HUES6 (cell line): ENCODE results near the gene DAPK2.
A peak's percentile ranks its signal among the peaks of the same experiment; 100 is the strongest.

ENCODE experiments used
- H3K27ac ChIP-seq: 2 replicates; pipeline ENCODE4 v1.7.0; 2013; ENCODE audit warnings: low read depth, mild to moderate bottlenecking, low read length, inconsistent platforms
- H3K27me3 ChIP-seq: 2 replicates; pipeline ENCODE4 v1.6.1; 2013; ENCODE audit warnings: low read length; ENCODE audit not compliant: control insufficient read depth, insufficient read depth
- H3K36me3 ChIP-seq: 2 replicates; pipeline ENCODE4 v1.6.1; 2013; ENCODE audit warnings: low read length; ENCODE audit not compliant: control insufficient read depth, insufficient read depth
- H3K4me1 ChIP-seq: 2 replicates; pipeline ENCODE4 v1.6.1; 2013; ENCODE audit warnings: low read length; ENCODE audit not compliant: control insufficient read depth, insufficient read depth
- H3K4me3 ChIP-seq: 2 replicates; pipeline ENCODE4 v1.5.1; 2013; ENCODE audit warnings: low read depth, low read length
- H3K9ac ChIP-seq: one replicate; pipeline ENCODE4 v1.6.1; 2013; ENCODE audit warnings: mild to moderate bottlenecking, low read length
- H3K9me3 ChIP-seq: 2 replicates; pipeline ENCODE4 v1.6.1; 2013; ENCODE audit warnings: low read depth, low read length; ENCODE audit not compliant: control insufficient read depth, insufficient read depth

DAPK2 gene

GRCh38 chr15:63983061-63983711, 63.1 kb downstream of the DAPK2 start:
- Histone ChIP-seq H3K27ac (no peak overlapping the region), H3K4me3 (no peak overlapping the region)

GRCh38 chr15:63982381-63982854, 63.9 kb downstream of the DAPK2 start:
- H3K36me3 ChIP-seq: no peaks in the 10 kb centered on the region
- H3K9me3 ChIP-seq: no peaks in the 10 kb centered on the region
- H3K4me1 ChIP-seq: peaks cover 3% of the 10 kb centered on the region; the same call in 1 of the 2 replicates
- H3K4me3 ChIP-seq: no peak overlapping the region
- H3K27ac ChIP-seq: no peak overlapping the region
- no peak overlapping the region for H3K9ac ChIP-seq
- H3K27me3 ChIP-seq: no peaks in the 10 kb centered on the region

More at GRCh38 chr15:63983061-63983711, 63.1 kb downstream of the DAPK2 start:
- no peak overlapping the region for H3K9ac ChIP-seq
- no peaks in the 10 kb centered on the region for H3K9me3 ChIP-seq
- no peaks in the 10 kb centered on the region for H3K27me3 ChIP-seq
- no peaks in the 10 kb centered on the region for H3K36me3 ChIP-seq
- H3K4me1 ChIP-seq: peaks cover 3% of the 10 kb centered on the region; the same call in 1 of the 2 replicates

- Histone ChIP-seq H3K4me1 (peaks cover 3% of the 10 kb centered on the region; the same call in 1 of the 2 replicates), H3K36me3 (no peaks in the 10 kb centered on the region), H3K27me3 (no peaks in the 10 kb centered on the region), H3K4me3 (no peak overlapping the region), H3K27ac (no peak overlapping the region), H3K9me3 (no peaks in the 10 kb centered on the region), H3K9ac (no peak overlapping the region)
Measured at GRCh38 chr15:63981596-63982320, 64.5 kb downstream of the DAPK2 start.

- no peak overlapping the region for H3K27ac ChIP-seq
- no peak overlapping the region for H3K4me3 ChIP-seq
- no peaks in the 10 kb centered on the region for H3K9me3 ChIP-seq
- H3K36me3 ChIP-seq: no peaks in the 10 kb centered on the region
- H3K9ac ChIP-seq: no peak overlapping the region
- peaks cover 13% of the 10 kb centered on the region for H3K4me1 ChIP-seq
- no peaks in the 10 kb centered on the region for H3K27me3 ChIP-seq
Measured at GRCh38 chr15:63979262-63979793, 67.0 kb downstream of the DAPK2 start.

GRCh38 chr15:63978511-63979261, 67.6 kb downstream of the DAPK2 start:
- Histone ChIP-seq H3K4me3 (no peak overlapping the region), H3K27me3 (no peaks in the 10 kb centered on the region), H3K9me3 (no peaks in the 10 kb centered on the region), H3K9ac (no peak overlapping the region), H3K36me3 (no peaks in the 10 kb centered on the region), H3K4me1 (peaks cover 19% of the 10 kb centered on the region), H3K27ac (no peak overlapping the region)

GRCh38 chr15:63977119-63977518, 69.2 kb downstream of the DAPK2 start:
- peaks cover 35% of the 10 kb centered on the region for H3K4me1 ChIP-seq
- H3K27me3 ChIP-seq: no peaks in the 10 kb centered on the region
- H3K9me3 ChIP-seq: no peaks in the 10 kb centered on the region
- no peak overlapping the region for H3K9ac ChIP-seq
- no peak overlapping the region for H3K27ac ChIP-seq
- no peak overlapping the region for H3K4me3 ChIP-seq
- no peaks in the 10 kb centered on the region for H3K36me3 ChIP-seq

- no peaks in the 10 kb centered on the region for H3K36me3 ChIP-seq
- H3K4me1 ChIP-seq: peaks cover 53% of the 10 kb centered on the region
- H3K4me3 ChIP-seq: no peak overlapping the region
- no peak overlapping the region for H3K9ac ChIP-seq
- H3K27ac ChIP-seq: peak overlapping the region; percentile 64
- no peaks in the 10 kb centered on the region for H3K9me3 ChIP-seq
- H3K27me3 ChIP-seq: no peaks in the 10 kb centered on the region
Measured at GRCh38 chr15:63974021-63974420, 72.3 kb downstream of the DAPK2 start.

GRCh38 chr15:63973212-63974009, 72.9 kb downstream of the DAPK2 start:
- H3K27ac ChIP-seq: peak overlapping the region; percentile 64
- peak overlapping the region; percentile 31; the same call in 1 of the 2 replicates for H3K4me3 ChIP-seq

GRCh38 chr15:63972801-63973200, 73.5 kb downstream of the DAPK2 start:
- no peaks in the 10 kb centered on the region for H3K36me3 ChIP-seq
- peak overlapping the region; percentile 31; the same call in 1 of the 2 replicates for H3K4me3 ChIP-seq
- H3K4me1 ChIP-seq: peaks cover 54% of the 10 kb centered on the region
- no peaks in the 10 kb centered on the region for H3K9me3 ChIP-seq
- no peaks in the 10 kb centered on the region for H3K27me3 ChIP-seq
- peak overlapping the region; percentile 32 for H3K9ac ChIP-seq
- H3K27ac ChIP-seq: peak overlapping the region; percentile 64; the same call in 1 of the 2 replicates

More at GRCh38 chr15:63973212-63974009, 72.9 kb downstream of the DAPK2 start:
- Histone ChIP-seq H3K36me3 (no peaks in the 10 kb centered on the region), H3K27me3 (no peaks in the 10 kb centered on the region), H3K9me3 (no peaks in the 10 kb centered on the region), H3K9ac (peak overlapping the region; percentile 32), H3K4me1 (peaks cover 53% of the 10 kb centered on the region)

- no peaks in the 10 kb centered on the region for H3K9me3 ChIP-seq
- H3K27ac ChIP-seq: no peak overlapping the region
- H3K9ac ChIP-seq: no peak overlapping the region
- no peaks in the 10 kb centered on the region for H3K27me3 ChIP-seq
- H3K4me1 ChIP-seq: peaks cover 54% of the 10 kb centered on the region
- no peaks in the 10 kb centered on the region for H3K36me3 ChIP-seq
- H3K4me3 ChIP-seq: no peak overlapping the region
Measured at GRCh38 chr15:63971904-63972303, 74.4 kb downstream of the DAPK2 start.
